ENCODE data around the gene ASB11. TPM values are rescaled to one million over a fixed set of nuclear protein-coding genes. Genes with fewer than 3 reads are reported as not detected.

ASB11 gene
- total RNA-seq, 1 experiment from 2014 or later = not detected

DNA sequence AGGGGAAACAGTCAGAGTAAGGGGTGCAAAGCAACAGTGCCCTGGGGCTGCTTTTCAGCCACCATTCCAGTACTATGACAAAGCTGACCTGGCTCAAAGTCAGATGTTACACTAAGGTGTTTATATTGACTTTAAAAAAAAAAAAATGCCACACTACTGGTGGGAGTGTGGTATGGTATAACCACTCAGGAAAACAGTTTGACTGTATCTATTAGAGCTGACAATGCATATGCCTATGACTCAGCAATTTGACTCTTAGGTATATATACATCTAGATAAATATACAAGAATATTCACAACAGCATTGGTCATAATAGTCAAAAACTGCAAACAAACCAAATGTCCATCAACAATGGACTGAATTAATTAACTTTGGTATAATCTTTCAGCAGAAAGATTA is 60.6 kb downstream of the ASB11 start:
- Mint-ChIP-seq H3K4me1 (ENCODE audit: low read depth, unreplicated experiment) (no peaks in the 10 kb centered on the region), H3K27ac (ENCODE audit: unreplicated experiment) (no peak overlapping the region), H3K36me3 (ENCODE audit: insufficient read depth, unreplicated experiment) (no peaks in the 10 kb centered on the region), H3K4me3 (ENCODE audit: low read depth, unreplicated experiment) (no peak overlapping the region), H3K27me3 (ENCODE audit: unreplicated experiment) (no peaks in the 10 kb centered on the region), H3K9me3 (ENCODE audit: low read depth, unreplicated experiment) (no peaks in the 10 kb centered on the region)
- CTCF ChIA-PET = no interaction called here
- TF ChIP-seq, protein P1, sequence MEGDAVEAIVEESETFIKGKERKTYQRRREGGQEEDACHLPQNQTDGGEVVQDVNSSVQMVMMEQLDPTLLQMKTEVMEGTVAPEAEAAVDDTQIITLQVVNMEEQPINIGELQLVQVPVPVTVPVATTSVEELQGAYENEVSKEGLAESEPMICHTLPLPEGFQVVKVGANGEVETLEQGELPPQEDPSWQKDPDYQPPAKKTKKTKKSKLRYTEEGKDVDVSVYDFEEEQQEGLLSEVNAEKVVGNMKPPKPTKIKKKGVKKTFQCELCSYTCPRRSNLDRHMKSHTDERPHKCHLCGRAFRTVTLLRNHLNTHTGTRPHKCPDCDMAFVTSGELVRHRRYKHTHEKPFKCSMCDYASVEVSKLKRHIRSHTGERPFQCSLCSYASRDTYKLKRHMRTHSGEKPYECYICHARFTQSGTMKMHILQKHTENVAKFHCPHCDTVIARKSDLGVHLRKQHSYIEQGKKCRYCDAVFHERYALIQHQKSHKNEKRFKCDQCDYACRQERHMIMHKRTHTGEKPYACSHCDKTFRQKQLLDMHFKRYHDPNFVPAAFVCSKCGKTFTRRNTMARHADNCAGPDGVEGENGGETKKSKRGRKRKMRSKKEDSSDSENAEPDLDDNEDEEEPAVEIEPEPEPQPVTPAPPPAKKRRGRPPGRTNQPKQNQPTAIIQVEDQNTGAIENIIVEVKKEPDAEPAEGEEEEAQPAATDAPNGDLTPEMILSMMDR (IDR thresholded peaks at IDR 0.05; ENCODE audit: unreplicated experiment) = no peak
- BruUV-seq (replicated peaks) = no TSS peak
- DNase-seq = no peak
- intact Hi-C loops (cut with micrococcal nuclease; ENCODE audit: unreplicated experiment) = no loop called here

DNA sequence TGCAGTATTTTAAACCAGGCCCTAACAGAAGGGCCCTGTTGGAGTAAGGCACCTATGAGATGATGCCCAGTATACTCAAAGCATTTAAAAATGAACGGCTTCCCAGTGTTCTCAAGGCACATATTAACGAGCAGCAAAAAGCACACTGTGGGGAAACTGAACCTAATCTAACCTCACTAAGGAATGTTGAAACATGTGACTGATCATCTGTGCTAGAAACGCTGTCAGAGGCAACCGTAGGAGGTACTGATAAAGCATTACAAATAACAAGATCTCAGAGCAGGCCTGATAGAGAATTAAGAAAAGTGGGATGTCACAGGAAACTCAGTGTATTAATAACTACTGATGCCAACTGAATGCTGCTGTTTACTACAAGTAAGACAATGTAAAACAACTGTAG is 69.5 kb downstream of the ASB11 start:
- Mint-ChIP-seq H3K9me3 (ENCODE audit: low read depth, unreplicated experiment) (no peaks in the 10 kb centered on the region), H3K36me3 (ENCODE audit: insufficient read depth, unreplicated experiment) (no peaks in the 10 kb centered on the region), H3K27me3 (ENCODE audit: unreplicated experiment) (no peaks in the 10 kb centered on the region), H3K27ac (ENCODE audit: unreplicated experiment) (no peak overlapping the region), H3K4me3 (ENCODE audit: low read depth, unreplicated experiment) (no peak overlapping the region), H3K4me1 (ENCODE audit: low read depth, unreplicated experiment) (no peaks in the 10 kb centered on the region)
- BruUV-seq (replicated peaks) = no TSS peak
- TF ChIP-seq, protein P1 (IDR thresholded peaks at IDR 0.05; ENCODE audit: unreplicated experiment) = no peak
- no peak for DNase-seq
- intact Hi-C loops (cut with micrococcal nuclease; ENCODE audit: unreplicated experiment) = no loop called here
- CTCF ChIA-PET = no interaction called here

DNA sequence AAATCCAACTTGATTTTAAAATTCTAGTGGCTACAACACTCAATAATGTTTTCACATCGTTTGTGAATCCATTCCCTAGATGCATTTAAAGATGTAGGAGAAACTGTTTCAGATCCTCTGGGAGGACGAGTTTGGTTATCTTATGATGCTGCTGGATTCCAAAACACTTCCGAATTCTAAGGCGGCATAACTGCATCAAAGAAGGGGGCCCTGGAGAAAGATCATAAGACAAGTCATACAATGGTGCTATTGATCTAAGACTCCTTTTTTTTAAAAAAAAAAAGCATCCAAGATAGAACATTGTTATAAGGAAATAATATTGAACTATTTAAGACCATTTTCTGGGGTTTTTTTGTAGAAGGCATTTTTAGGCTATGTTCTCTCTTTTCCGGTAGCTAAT is 71.0 kb downstream of the ASB11 start:
- CTCF ChIA-PET = no interaction called here
- TF ChIP-seq, protein P1 (IDR thresholded peaks at IDR 0.05; ENCODE audit: unreplicated experiment) = no peak
- Mint-ChIP-seq H3K27ac (ENCODE audit: unreplicated experiment) (no peak overlapping the region), H3K27me3 (ENCODE audit: unreplicated experiment) (no peaks in the 10 kb centered on the region), H3K4me3 (ENCODE audit: low read depth, unreplicated experiment) (no peak overlapping the region), H3K36me3 (ENCODE audit: insufficient read depth, unreplicated experiment) (no peaks in the 10 kb centered on the region), H3K4me1 (ENCODE audit: low read depth, unreplicated experiment) (no peaks in the 10 kb centered on the region), H3K9me3 (ENCODE audit: low read depth, unreplicated experiment) (no peaks in the 10 kb centered on the region)
- intact Hi-C loops (cut with micrococcal nuclease; ENCODE audit: unreplicated experiment) = loop anchor here (5.0 kb wide), 1 partner anchor 1192 kb away; no protein-coding TSS in a partner anchor
- DNase-seq = no peak
- BruUV-seq (replicated peaks) = no TSS peak

DNA sequence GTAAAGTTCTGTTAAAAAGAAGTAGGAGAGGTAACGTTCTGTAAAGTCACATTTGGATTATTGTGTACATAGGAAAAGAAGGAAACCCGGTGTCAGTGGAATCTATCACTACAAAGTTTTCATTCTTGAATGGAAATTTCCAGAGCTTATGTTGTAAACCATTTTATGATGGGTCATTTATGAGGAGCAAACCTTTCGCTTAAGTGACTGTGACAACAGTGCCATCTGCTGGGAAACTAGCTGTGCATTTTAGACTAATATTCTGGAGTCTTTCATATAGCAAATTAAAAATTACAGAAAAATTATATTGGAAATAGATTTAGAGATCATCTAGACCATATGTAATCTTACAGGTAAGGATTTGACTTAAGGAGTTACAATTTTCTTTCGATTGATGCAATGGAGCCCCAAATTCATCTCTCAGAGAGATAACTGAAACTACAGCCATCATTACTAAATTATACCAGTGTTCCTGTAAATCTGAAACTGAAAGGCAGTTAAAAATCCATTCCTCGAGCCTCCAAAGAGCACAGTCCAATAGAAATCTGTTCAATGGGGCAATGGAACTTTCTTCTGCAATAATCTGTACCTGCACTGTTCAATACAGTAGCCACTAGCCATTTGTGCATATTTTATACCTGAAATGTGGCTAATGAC is 72.4 kb downstream of the ASB11 start:
- H3K4me3 Mint-ChIP-seq (ENCODE audit: low read depth, unreplicated experiment) = no peak overlapping the region
- DNase-seq = peak; percentile 36
- no peaks in the 10 kb centered on the region for H3K27me3 Mint-ChIP-seq (ENCODE audit: unreplicated experiment)
- intact Hi-C loops (cut with micrococcal nuclease; ENCODE audit: unreplicated experiment) = loop anchor here (1.0 to 5.0 kb wide), 4 partner anchors 100 to 1204 kb away; no protein-coding TSS in a partner anchor
- CTCF ChIA-PET = interaction anchor here (0.8 to 1.4 kb wide), 5 partner anchors 26 to 279 kb away, joined by 3 to 8 read pairs (median 3); no protein-coding TSS in a partner anchor
- BruUV-seq (replicated peaks) = no TSS peak
- no peaks in the 10 kb centered on the region for H3K9me3 Mint-ChIP-seq (ENCODE audit: low read depth, unreplicated experiment)
- H3K27ac Mint-ChIP-seq (ENCODE audit: unreplicated experiment) = no peak overlapping the region
- H3K4me1 Mint-ChIP-seq (ENCODE audit: low read depth, unreplicated experiment) = no peaks in the 10 kb centered on the region
- TF ChIP-seq, protein P1 (IDR thresholded peaks at IDR 0.05; ENCODE audit: unreplicated experiment) = peak; percentile 39
- no peaks in the 10 kb centered on the region for H3K36me3 Mint-ChIP-seq (ENCODE audit: insufficient read depth, unreplicated experiment)

Measured in Calu3 (cell line).